NCI-H2196 (cell line): Measurements from ENCODE around the gene TNS4.

Experiments used
- DNase-seq: peaks from one replicate; lab custom pipeline; 2025; ENCODE audit not compliant: unreplicated experiment; lab: John Stamatoyannopoulos, UW

The TNS4 gene

DNA sequence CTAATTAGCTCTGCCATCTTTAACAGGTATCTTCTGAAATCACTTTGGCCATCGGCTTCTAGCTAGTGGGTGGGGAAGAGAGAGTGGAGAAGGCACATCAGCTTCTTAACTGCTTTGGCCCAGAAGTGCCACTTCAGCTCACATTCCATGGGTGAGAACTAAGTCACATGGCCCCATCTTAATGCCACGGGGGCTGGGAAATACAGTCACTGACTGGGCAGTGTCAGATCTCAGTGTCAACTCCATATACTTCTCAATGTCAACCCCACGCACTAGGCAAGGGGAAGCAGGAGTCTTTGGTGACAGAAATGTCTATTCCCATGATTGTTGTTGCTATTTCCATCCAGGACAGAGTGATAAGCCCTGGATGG lies 34.5 kb upstream of the TNS4 start:
- DNase-seq, result no peak

DNA sequence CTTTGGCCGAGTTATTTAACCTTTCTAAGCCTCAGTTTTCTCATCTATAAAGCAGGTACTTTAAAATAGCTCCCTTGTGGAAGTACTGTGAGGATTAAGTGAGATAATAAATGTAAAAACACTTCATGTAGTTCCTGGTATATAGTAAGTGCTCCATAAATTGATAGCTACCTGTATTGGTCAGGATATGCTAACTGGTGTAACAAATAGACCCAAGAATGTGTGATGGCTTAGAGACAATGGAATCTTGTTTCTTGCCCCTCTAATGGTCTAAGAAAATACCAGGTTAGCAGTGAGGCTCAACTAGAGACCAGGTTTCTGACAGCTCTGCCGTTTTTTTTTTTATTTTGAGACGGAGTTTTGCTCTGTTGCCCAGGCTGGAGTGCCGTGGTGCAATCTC lies 34.0 kb upstream of the TNS4 start:
- DNase-seq, result no peak

DNA sequence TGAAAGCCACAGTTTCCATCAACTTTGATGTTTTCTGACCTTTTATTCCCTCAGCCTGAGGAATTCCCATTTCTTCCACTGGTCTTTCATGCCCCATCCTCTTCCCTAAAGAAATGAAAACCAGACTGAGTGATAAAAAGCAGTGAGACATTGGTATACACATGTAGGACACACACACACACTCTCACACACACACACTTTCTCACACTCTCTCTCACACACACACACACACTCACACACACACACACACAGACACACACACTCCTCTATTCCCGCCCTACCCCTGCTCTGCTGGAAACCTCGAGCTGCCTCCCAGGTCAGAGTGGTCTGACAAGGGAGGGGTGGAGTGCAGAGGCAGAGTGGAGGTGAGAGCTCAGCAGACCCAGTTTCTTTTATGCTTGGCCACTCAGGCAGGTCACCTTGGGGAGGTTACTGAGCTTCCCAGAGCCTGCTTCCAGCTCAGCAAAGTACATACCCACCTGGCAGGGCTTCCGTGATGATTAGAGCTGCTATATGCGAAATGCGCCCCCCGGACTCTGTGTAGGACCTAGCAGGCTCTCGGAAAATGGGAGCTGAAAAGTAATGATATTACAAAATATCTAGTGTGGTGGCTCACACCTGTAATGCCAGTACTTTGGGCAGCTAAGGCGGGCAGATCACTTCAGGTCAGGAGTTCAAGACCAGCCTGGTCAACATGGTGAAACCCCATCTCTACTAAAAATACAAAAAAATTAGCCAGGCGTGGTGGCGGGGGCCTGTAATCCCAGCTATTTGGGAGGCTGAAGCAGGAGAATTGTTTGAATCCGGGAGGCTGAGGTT lies 33.2 kb upstream of the TNS4 start:
- no peak for DNase-seq

DNA sequence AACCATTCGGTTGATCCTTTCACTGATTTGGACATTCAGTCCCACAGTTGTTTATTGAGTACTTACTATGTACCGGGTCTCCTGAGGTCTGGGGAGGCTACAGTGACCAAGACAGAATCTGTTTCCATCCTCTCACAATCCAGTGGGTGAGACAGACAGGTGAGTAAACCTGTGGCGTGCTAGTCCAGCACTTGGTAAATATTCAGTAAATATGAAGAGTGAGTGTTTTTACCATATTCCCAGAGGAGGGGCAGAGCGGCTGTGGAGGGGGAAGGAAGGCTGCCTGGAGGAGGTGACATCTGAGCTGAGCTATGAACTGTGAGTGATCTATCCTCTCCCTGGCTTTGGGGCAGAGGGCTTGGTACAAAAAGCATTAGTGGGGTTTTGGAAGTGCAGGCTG lies 32.5 kb upstream of the TNS4 start:
- DNase-seq, result no peak

DNA sequence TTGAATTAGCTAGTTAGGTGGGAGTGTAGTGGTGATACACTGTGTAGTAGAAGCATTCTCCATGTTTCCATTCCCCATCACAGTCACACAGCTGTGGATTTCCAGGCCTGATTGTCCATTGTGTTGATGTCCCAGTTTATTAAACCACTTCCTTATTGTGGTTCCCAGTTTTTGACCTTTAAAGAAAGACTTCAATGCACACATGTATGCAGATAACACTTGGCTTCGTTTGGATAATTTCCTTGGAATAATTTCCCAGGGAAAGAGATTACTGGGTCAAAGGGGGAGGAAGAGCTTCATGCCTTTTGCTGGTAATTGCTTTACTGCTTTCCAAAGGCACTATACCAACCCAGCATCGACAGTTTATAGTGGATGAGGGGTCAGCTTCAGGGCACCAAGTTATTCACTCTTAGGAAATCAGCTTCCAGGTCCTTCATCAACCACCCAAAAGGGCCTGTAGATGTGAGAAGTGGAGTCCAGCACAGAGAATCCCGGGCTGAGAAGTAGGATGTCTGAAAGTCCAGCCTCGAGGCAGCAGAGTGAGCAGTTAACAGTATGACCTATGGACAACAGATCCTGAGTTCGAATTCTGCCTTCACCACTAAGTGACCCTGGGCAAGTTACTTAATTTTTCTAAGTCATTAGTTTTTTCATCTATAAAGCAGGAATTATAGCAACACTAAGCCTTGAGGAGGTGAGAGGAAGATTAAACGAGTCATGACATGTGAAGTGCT lies 31.3 kb upstream of the TNS4 start:
- no peak for DNase-seq

DNA sequence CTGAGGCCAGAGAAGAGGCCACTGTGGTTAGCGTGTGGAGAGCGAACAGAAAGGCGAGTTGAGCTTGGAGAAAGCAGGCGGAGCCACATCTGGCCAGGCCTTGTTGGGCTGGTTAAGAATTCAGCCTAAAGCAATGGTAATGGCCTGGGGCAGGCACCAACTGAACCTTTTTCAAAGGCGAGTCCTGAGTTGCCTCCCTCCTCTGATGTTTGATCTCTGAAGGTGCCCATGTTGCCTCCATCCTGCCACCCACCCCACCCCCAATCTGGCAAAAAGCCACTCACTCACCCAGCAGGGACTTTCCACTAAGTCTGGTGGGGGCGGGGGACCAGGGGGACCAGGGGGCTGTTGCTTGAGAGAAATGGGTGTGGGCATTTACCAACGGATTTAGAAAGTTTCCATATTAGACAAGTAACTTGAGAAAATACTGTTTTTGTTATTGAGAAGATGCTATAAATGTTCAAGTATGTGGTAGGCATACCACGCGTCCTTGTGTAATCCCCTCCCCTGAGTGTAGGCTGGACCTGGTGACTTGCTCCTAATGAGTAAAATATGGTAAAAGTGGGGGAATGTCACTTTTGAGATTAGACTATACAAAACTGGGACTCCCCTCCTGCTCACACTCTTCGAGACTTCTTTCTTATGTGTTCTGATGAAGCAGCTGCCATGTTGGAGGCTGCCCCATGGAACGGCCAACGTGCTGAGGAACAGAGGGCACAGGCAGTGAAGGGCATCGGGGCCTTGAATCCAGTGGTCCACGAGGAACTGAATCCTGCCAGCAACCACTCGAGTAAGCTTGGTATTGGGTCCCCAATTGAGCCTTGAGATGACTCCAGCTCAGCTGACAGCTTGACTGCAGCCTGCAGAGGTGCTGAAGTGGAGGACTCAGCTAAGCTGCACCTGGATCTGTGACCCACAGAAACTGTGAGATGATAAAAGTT lies 29.9 kb upstream of the TNS4 start:
- DNase-seq, result no peak

DNA sequence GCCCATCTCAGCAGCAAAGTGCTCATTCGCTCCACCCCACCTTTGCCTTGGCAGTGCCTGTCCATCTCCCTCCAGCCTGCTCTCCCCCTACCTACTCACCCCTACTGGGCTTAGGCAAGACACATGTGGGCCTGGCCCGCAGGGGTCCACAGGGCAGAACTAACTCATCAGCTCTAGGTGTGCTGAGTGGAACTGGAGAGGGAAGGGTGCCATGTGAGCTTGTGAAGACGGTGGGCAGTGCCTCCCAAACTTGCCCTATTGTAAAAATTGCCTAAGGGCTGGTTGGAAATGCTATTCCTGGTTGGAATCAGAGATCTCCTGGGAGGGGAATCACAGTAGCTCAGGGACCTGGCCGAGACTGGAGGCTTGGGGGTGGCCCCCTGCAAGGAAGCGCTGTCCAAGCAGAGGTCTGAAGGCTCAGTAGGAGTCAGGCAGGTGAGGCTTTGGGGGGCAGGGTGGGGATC lies 29.1 kb upstream of the TNS4 start:
- DNase-seq, result no peak

DNA sequence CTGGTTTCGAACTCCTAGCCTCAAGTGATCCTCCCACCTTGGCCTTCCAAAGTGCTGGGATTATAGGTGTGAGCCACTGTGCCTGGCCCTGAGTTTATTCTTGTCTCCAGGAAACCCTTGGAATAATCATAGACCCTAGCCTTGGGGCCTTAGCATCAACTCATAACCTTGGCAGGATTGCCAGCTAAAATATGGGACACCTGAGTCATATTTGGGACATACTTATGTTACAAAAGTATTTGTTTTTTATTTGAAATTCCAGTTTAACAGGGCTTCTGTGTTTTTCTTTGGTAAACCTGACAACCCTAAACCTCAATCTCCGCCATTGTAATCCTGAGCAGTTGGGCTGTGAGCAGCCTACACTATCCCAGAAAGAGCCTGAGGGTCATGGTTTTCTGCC lies 28.6 kb upstream of the TNS4 start:
- no peak for DNase-seq

DNA sequence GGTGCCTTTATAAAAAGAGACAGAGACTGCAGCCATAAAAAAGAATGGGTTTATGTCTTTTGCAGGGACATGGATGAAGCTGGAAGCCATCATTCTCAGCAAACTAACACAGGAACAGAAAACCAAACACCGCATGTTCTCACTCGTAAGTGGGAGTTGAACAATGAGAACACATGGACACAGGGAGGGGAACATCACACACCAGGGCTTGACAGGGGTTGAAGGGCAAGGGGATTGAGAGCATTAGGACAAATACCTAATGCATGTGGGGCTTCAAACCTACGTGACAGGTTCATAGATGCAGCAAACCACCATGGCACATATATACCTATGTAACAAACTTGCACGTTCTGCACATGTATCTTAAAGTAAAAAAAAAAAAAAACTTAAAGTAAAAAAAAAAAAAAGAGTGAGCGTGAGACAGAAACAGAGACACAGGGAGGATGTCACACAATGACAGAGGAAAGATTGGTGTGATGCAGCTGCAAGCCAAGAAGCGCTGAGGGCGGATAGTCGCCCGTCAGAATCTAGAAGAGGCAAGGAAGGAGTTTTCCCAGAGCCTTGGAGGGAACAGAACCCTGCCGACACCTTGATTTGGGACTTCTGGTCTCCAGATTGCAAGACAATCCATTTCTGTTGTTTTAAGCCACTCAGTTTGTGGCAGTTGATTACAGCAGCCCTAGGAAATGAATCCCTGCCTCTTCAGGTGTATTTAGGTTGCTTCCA lies 27.4 kb upstream of the TNS4 start:
- no peak for DNase-seq

DNA sequence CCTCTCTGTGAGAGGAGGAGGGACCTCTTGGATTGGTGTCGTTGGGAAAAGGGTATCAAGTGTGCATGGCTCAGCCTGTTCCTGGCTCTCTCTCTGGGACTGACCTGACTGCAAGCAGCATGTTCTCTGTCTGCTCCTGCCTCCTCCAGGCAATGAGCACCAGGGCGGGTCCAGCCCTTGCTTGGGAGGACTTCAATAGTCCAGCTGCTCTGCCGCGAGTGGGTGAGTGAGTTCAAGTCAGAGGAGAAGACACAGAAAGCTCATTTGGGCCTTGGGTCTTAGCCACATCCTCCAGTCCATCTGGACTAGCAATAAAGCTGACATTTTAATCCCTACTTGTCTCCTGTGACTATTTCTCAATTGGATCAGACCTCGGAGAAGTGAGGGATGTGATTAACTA lies 25.2 kb upstream of the TNS4 start:
- no peak for DNase-seq

DNA sequence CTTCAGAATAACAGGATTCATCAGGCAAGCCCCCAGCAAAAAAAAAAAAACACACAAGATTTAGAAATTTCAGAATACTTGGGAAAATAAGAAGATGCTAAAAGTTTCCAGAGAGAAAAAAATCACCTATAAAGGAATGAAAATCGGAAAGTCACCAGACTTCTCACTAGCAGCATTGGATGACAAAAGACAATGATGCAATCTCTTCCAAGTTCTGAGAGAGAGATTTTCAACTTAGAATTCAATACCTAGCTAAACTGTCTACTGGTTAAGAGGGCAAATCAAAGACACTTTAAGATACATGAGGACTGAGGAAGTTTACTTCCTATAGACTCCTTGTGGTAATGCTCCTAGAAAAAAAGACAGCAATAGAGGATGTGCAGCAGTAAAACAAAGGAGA lies 23.9 kb upstream of the TNS4 start:
- no peak for DNase-seq

DNA sequence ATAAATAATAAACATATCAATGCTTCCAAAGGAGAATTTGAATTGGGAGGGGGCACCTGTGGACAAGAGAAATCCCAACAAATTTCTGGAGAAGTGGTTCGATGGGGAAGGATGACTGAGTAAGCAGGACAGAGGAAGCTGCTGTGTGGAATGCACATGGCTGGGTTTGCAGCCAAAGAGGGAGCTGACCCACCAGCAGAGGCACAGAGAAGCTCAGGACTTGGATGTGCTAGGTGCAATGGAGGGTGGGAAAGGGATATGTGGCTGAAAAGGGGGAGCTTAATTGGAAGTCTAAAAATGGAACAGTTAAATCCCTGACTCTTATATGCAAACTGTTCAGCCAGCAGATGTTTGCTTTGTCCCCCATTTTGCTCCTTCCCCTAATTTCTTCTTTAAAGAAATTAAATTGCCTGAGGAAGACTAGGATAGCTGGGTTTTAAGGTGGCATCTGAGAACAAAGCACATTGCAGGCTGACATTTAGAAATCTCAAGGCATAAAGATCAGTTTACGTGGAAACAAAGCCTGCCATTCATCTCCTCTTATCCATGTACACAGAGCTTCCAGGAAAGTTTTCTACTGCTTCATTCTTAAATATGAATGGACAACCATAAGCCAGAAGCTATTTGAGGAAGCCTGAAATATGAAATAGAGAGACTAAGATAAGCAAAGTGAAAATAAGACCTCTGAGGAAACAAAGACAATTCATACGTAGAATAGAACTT lies 23.0 kb upstream of the TNS4 start:
- no peak for DNase-seq

DNA sequence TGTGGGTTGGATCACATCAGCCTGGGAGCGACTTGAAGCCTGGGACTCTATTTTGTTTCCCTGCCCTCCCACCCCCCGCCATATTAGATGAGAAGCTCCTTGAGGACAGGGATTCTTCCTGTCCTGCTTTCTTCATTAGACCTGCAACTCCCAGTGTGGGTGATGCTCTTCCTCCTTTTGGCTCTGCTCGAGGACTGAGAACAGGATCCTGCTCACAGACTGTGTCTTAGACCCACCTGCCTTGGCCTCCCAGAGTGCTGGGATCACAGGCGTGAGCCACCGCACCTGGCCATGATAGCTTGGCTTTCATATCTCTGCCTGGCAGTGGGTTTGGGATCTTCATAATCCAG lies 21.5 kb upstream of the TNS4 start:
- no peak for DNase-seq

DNA sequence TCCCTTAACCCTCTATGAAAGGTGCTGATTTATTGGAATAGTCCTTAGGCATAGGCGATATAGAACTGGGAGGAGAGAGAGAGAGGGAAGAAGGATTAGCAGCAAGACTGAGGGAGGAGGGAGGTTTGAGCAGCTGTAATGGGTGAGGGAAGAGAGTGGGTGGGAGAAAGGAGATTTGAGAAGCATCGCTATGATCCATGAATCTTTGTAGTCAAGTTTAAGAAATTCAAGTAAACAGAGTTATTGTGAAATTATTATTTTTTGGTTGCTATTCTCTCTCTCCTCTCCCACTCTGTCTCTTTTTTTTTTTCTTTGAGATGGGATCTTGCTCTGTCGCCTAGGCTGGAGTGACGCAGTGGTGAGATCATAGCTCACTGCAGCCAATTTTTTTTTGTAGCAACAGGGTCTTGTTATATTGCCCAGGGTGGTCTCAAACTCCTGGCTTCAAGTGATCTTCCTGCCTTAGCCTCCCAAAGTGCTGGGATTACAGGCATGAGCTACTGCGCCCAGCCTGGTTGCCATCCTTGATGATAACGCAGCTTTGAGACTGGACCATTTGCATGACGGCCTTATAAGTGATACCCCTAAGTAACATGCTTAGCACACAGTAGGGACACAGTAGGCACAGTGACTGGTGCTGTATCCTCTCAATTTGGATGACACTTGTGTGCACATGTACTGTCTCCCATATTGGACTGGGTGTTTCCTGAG lies 21.0 kb upstream of the TNS4 start:
- DNase-seq, result no peak

DNA sequence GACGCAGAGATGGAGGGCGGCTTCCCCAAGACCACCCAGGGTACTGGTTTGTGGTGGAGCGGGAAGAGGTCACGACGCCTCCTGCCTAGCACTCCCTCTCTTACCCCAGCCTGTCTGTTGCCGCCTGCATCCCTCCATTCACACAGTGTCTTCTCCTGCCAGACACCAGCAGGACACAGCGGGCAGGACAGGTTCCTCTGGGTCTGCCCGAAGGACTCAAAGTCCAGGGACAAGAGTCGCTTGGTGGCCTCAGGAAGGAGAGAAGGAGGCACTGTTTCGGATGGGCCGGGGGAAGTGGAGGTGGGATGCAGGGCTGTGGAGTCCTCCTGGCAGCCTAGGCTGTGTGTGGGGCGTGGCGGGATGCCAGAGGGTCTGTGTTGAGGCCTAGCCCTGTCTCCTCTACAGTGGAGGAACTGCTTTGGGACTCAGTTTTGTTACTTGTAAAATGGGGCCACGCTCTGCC lies 19.6 kb upstream of the TNS4 start:
- DNase-seq, result no peak

DNA sequence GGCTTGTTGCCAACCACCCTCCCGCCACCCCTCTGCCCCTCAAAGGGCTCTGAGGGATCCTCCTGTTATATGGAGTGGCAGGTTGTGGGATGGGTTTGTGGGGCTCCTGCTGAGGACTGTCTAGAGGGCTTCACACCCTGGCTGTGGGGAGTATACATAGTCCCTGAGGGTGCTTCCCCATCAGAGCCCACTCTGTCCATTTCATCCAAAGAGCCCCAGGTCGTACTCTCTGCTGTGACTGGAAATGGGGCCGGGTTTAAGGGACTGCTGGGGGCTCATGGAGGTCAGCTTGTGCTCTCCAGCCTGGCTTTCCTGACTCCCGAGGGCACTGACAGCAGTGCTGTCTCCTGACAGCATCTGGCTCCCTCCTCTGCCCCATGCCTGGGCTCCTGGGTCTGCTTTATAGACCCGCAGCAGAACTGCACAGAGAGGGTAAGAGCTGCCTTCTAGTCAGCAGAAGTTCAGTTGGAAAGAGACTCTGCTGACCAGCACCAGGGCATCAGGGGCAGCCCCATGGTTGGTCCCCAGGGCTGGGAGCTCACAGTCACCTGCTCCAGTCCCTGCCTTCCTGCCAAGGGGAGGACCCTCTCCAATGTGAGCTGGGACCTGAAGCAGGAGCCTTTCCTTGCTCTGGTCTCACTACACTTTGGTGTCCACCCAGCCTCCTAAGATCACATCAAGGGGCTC lies 17.8 kb upstream of the TNS4 start:
- no peak for DNase-seq

DNA sequence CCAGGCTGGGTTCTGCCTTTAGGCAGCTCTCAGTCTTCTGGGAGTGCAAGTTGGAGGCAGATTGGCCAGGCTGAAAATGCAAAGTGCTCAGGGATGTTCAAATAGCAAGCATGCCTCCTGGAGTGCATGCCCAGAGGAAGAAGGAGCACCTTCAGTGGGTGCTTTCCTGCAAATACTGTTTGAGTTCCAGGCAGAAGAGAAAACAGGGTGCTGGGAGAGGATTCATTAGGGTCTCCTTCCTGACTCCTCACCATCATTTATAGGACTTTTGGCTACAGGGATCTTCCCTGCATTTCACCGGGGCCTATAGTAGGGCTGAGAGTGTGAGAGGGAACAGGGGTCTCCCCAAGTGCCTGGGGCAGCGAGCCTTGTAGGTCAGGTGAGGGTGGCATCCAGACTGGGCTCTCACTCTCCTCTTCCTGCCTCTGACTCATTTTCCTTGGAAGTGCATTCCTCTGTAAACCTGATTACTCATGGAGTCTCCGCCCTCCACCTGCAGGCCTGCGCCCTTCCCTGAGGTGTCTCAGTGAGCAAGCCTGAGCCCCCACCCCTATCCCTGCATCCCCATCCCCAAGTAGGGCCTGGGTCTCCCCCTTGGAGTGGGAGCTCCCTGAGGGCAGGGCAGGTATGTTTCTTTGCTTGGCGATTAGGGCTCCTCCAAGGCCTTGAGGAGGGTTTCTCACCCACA lies 17.1 kb upstream of the TNS4 start:
- DNase-seq, result no peak

DNA sequence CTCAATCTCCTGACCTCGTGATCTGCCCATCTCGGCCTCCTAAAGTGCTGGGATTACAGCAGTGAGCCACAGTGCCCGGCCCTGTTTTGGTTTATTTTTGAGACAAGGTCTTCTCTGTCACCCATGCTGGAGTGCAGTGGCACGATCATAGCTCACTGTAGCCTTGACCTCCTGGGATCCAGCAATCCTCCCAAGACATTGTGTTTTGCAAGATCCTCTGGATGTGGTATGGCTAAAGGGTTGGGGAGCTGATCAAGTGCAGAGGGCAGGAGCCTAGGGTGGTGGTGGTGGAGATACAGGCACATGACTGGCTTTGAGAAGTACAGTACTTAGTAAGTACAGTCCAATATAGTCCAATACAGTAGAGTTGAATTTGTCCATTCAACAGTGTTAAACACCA lies 16.6 kb upstream of the TNS4 start:
- DNase-seq, result no peak
